WTC11 (cell line): ENCODE measurements around the gene PRELID2.

Experiments
- ELF4 ChIP-seq: sonication (generic); formaldehyde crosslinking; IDR thresholded peaks from 2 replicates; pipeline ENCODE4 v1.8.1; 2022; ENCODE audit warnings: low read depth, mild to moderate bottlenecking, moderate library complexity, missing genetic modification reagents
- NR2C2 ChIP-seq: sonication (generic); formaldehyde crosslinking; IDR thresholded peaks from 2 replicates; pipeline ENCODE4 v1.8.0; 2022; ENCODE audit warnings: mild to moderate bottlenecking, missing genetic modification reagents
- TEAD4 ChIP-seq: sonication (generic); formaldehyde crosslinking; IDR thresholded peaks from 2 replicates; pipeline ENCODE4 v1.8.0; 2022; ENCODE audit warnings: mild to moderate bottlenecking, missing genetic modification reagents
- TF ChIP-seq, protein P1 (sequence below): fragments of 200-600 bp; IDR thresholded peaks from 2 replicates; pipeline ENCODE4 v1.8.0; 2022; ENCODE audit warnings: antibody characterized with exemption
- TF ChIP-seq, protein P2 (sequence below): sonication (generic); formaldehyde crosslinking; IDR thresholded peaks from 2 replicates; pipeline ENCODE4 v1.8.1; 2023; ENCODE audit warnings: mild to moderate bottlenecking, missing genetic modification reagents
- TF ChIP-seq, protein P3 (sequence below): fragments of 250-450 bp; sonication (Bioruptor Pico); IDR thresholded peaks from 2 replicates; pipeline ENCODE4 v1.9.0; 2021; ENCODE audit warnings: mild to moderate bottlenecking

DNA sequence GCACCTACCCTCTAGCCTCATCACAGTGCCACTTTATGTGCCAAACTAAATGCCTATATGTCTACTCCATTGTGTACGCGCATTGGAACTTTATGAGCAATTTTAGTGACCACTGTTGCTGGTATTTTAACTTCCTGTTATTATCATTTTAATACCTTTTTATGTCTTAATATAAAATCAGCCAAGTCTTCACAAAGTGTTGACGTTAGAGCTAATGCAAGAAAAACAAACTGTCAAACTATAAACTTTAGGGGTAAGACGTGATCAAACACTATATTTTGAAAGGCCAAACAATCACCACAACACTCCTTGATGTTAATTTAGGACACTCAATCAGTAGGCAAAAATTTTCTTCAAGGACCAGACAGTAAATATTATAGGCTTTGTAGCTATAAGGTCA is 73.9 kb downstream of the PRELID2 start:
- TF ChIP-seq, protein P1, sequence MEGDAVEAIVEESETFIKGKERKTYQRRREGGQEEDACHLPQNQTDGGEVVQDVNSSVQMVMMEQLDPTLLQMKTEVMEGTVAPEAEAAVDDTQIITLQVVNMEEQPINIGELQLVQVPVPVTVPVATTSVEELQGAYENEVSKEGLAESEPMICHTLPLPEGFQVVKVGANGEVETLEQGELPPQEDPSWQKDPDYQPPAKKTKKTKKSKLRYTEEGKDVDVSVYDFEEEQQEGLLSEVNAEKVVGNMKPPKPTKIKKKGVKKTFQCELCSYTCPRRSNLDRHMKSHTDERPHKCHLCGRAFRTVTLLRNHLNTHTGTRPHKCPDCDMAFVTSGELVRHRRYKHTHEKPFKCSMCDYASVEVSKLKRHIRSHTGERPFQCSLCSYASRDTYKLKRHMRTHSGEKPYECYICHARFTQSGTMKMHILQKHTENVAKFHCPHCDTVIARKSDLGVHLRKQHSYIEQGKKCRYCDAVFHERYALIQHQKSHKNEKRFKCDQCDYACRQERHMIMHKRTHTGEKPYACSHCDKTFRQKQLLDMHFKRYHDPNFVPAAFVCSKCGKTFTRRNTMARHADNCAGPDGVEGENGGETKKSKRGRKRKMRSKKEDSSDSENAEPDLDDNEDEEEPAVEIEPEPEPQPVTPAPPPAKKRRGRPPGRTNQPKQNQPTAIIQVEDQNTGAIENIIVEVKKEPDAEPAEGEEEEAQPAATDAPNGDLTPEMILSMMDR, result no peak
- TF ChIP-seq, protein P2, sequence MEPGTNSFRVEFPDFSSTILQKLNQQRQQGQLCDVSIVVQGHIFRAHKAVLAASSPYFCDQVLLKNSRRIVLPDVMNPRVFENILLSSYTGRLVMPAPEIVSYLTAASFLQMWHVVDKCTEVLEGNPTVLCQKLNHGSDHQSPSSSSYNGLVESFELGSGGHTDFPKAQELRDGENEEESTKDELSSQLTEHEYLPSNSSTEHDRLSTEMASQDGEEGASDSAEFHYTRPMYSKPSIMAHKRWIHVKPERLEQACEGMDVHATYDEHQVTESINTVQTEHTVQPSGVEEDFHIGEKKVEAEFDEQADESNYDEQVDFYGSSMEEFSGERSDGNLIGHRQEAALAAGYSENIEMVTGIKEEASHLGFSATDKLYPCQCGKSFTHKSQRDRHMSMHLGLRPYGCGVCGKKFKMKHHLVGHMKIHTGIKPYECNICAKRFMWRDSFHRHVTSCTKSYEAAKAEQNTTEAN (CRISPR knock-in tag), result no peak
- TF ChIP-seq TEAD4 (CRISPR knock-in tag) (no peak), ELF4 (CRISPR knock-in tag) (no peak), NR2C2 (CRISPR knock-in tag) (no peak)
- TF ChIP-seq, protein P3, sequence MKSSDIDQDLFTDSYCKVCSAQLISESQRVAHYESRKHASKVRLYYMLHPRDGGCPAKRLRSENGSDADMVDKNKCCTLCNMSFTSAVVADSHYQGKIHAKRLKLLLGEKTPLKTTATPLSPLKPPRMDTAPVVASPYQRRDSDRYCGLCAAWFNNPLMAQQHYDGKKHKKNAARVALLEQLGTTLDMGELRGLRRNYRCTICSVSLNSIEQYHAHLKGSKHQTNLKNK (CRISPR knock-in tag), result no peak
